ENCODE measurements around the gene HNRNPUL1. TPM values are rescaled to one million over a fixed set of nuclear protein-coding genes. Genes with fewer than 3 reads are reported as not detected.

Gene HNRNPUL1
- total RNA-seq, 1 experiment from 2014 or later = 201 TPM

DNA sequence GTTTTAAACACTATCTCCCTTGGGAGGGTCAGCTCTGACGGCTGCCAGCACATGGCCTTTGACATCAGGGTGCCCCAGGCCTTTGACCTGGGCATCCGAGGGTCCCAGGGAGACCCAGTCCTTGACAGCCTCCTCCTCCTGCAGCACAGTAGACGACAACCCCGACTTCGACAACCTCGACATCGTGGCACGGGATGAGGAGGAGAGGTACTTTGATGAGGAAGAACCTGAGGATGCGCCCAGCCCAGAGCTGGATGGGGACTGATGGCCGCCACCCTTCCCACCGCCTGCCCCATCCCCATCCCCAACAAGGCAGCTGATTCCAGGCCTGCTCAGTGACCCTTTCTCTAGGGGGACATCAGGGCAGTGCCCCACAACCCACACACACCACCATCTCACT is 58.3 kb downstream of the HNRNPUL1 start:
- Histone ChIP-seq H3K27ac (ENCODE audit: low read depth, low read length) (no peak overlapping the region), H3K4me3 (replicated peaks in 1 of 2; ENCODE audit: low read depth in 1 of 2, low read length in 2 of 2) (no peak overlapping the region), H3K9ac (ENCODE audit: low read length) (no peak overlapping the region), H3K9me2 (ENCODE audit: insufficient read depth) (no peaks in the 10 kb centered on the region), H3K79me2 (ENCODE audit: insufficient read depth, low read length) (no peaks in the 10 kb centered on the region), H4K20me1 (ENCODE audit: insufficient read depth) (no peaks in the 10 kb centered on the region), H3K36me3 (ENCODE audit: control insufficient read depth in 1 of 2, insufficient read depth in 2 of 2, low read length in 2 of 2) (peaks cover 3 to 15% of the 10 kb centered on the region in 2 experiments; a peak in 3 of 4 replicates), H3K4me1 (ENCODE audit: control insufficient read depth in 1 of 2, insufficient read depth in 2 of 2, low read length in 2 of 2) (peaks cover 5 to 31% of the 10 kb centered on the region in 2 experiments; a peak in 3 of 4 replicates), H2AFZ (ENCODE audit: low read depth, low read length, poor library complexity, severe bottlenecking) (no peak overlapping the region), H3K27me3 (ENCODE audit: insufficient read depth, low read length) (no peaks in the 10 kb centered on the region), H3K9me3 (ENCODE audit: control insufficient read depth in 1 of 2, insufficient read depth in 1 of 2, low read depth in 1 of 2, low read length in 2 of 2) (no peaks in the 10 kb centered on the region), H3K4me2 (ENCODE audit: low read length) (no peak overlapping the region)
- intact Hi-C loops (cut with micrococcal nuclease) = loop anchor here (5.0 kb wide), 1 partner anchor 250 kb away; no protein-coding TSS in a partner anchor
- RAD21 ChIA-PET (ENCODE audit: low non-redundant PET in 1 of 2, low total read pairs in 2 of 2, uncharacterized antibody in 2 of 2, unreplicated experiment in 2 of 2) = no interaction called here
- ATAC-seq = no peak
- no peak for DNase-seq (ENCODE audit: low read depth, low spot score)
- POLR2A ChIA-PET = interaction anchor here (0.9 kb wide), 1 partner anchor 62 kb away, joined by 3 read pairs; no protein-coding TSS in a partner anchor
- no TSS peak for BruUV-seq (replicated peaks)
- CTCF ChIA-PET = interaction anchor here (1.1 to 2.3 kb wide), 6 partner anchors 14 to 248 kb away, joined by 4 to 13 read pairs (median 8); partner anchors contain the start of gene DMAC2
- TF ChIP-seq SP1 (IDR thresholded peaks at IDR 0.05; ENCODE audit: low read depth) (no peak), JUND (IDR thresholded peaks at IDR 0.05) (no peak), ZFX (IDR thresholded peaks at IDR 0.05) (no peak), TCF7L2 (IDR thresholded peaks at IDR 0.05; ENCODE audit: borderline replicate concordance, extremely low read depth, insufficient read depth, insufficient read length) (no peak), SIN3A (IDR thresholded peaks at IDR 0.05; ENCODE audit: low read depth) (no peak), SRF (IDR thresholded peaks at IDR 0.05; ENCODE audit: low read depth) (no peak)
- TF ChIP-seq, protein P1, sequence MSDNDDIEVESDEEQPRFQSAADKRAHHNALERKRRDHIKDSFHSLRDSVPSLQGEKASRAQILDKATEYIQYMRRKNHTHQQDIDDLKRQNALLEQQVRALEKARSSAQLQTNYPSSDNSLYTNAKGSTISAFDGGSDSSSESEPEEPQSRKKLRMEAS (IDR thresholded peaks at IDR 0.05) = no peak
- TF ChIP-seq, protein P2, sequence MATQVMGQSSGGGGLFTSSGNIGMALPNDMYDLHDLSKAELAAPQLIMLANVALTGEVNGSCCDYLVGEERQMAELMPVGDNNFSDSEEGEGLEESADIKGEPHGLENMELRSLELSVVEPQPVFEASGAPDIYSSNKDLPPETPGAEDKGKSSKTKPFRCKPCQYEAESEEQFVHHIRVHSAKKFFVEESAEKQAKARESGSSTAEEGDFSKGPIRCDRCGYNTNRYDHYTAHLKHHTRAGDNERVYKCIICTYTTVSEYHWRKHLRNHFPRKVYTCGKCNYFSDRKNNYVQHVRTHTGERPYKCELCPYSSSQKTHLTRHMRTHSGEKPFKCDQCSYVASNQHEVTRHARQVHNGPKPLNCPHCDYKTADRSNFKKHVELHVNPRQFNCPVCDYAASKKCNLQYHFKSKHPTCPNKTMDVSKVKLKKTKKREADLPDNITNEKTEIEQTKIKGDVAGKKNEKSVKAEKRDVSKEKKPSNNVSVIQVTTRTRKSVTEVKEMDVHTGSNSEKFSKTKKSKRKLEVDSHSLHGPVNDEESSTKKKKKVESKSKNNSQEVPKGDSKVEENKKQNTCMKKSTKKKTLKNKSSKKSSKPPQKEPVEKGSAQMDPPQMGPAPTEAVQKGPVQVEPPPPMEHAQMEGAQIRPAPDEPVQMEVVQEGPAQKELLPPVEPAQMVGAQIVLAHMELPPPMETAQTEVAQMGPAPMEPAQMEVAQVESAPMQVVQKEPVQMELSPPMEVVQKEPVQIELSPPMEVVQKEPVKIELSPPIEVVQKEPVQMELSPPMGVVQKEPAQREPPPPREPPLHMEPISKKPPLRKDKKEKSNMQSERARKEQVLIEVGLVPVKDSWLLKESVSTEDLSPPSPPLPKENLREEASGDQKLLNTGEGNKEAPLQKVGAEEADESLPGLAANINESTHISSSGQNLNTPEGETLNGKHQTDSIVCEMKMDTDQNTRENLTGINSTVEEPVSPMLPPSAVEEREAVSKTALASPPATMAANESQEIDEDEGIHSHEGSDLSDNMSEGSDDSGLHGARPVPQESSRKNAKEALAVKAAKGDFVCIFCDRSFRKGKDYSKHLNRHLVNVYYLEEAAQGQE (IDR thresholded peaks at IDR 0.05; ENCODE audit: low read depth) = no peak

Data from HCT116 (cell line).